GM21529 (cell line): Measurements from ENCODE around the gene CAMTA1.

ENCODE experiments used
- ATAC-seq: cut with Tn5 transposase; IDR thresholded peaks from one replicate; pipeline ENCODE4 v1.9.1; 2021; ENCODE audit not compliant: unreplicated experiment

Gene CAMTA1

DNA sequence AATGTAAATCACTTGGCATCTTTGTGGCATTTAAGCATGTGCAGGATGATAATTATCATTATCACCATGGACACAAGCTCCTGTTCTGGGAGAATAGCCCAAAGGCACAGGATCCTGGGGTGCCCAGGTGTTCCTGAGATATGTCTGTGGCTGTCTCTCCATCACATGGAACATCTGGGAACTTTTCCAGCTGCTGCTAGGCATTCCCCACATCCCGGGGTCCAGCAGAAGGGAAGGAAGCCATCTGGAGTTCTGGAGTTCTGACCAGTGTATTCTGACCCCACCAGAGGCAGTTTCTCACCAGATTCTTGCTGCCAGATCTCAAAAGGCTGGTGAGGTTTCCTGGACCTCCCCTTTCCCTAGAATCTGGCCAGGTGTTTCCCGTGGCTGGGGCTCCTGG, 726.1 kb downstream of the CAMTA1 start:
- ATAC-seq: no peak

DNA sequence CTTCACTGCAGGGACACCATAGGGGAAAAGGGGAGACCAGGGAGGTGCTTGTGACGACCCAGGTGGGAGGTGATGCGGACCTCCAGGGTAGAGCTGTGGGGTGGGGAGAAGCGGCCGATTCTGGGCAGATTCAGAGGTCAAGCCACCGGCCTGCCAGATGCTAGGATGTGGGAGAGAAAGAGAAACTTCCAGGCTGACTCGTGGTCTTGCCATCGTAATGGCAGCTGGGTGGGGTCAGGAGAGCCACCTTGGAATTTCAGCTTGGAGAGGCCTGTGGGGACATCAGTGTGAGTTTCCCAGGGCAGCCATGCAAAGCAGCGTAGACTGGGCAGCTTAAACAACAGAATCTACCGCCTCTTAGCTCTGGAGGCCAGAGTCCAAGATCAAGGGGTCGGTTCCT, 727.8 kb downstream of the CAMTA1 start:
- no peak for ATAC-seq

DNA sequence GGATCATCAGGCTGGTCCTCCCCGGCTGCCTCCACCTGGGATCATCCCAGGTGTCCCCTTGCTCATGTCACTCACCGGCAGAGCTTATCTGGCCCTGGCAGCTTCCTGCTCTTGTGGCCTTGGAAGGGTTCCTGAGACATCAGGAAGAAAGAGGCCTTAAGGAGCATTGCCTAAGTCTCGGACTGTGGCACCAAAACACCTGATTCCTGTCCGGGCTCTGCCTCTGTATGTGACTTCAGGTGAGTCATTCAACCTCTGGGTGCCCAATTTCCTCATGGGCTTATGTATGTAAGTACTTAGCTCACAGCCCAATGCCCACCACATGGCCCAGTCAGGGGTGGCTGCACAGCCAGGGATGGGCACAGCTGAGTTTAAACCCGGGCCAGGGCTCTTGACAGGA, 729.9 kb downstream of the CAMTA1 start:
- no peak for ATAC-seq

DNA sequence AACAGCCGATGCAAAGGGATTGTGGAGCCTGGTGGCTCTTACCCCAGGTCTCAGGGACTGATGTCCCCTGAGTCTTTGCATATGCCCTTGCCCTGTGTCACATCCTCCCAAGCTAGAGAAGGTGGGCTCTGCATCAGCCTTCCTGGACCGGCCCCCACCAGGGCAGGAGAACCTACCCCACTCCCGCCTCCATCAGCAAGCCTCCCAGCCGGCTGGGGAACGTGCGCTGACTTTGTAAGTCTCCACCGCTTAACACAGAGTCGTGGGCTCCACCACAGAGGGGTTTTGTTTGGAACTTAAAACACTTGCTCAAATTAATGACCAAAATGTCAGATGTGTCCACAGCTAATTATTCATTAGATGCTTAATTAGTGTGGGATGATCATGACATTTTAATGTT, 730.6 kb downstream of the CAMTA1 start:
- no peak for ATAC-seq

GRCh38 chr1:7516341-7516740, 731.1 kb downstream of the CAMTA1 start:
- ATAC-seq: no peak

GRCh38 chr1:7516929-7517328, 731.7 kb downstream of the CAMTA1 start:
- no peak for ATAC-seq

- ATAC-seq: no peak
These were observed 732.5 kb downstream of the CAMTA1 start for GRCh38 chr1:7517611-7518330.

DNA sequence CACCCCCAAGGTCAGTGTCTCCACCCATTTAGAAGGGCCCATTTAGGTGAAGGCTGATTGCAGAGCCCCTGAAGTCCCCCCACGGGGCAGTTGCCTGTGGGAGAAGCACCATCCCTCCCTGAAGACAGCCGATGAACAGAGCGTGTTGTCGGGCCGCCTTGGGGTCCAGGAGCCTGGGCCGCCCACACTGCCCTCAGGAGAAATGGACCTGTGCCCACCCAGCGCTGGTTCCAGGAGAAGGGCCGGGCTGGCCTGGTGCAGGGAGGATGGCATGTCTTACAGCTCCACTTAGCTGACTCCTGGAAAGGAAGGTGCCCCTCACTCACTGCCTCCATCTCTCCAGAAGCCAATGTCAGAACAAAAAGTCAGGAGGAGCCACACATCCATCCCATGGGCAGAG, 733.2 kb downstream of the CAMTA1 start:
- ATAC-seq: no peak

DNA sequence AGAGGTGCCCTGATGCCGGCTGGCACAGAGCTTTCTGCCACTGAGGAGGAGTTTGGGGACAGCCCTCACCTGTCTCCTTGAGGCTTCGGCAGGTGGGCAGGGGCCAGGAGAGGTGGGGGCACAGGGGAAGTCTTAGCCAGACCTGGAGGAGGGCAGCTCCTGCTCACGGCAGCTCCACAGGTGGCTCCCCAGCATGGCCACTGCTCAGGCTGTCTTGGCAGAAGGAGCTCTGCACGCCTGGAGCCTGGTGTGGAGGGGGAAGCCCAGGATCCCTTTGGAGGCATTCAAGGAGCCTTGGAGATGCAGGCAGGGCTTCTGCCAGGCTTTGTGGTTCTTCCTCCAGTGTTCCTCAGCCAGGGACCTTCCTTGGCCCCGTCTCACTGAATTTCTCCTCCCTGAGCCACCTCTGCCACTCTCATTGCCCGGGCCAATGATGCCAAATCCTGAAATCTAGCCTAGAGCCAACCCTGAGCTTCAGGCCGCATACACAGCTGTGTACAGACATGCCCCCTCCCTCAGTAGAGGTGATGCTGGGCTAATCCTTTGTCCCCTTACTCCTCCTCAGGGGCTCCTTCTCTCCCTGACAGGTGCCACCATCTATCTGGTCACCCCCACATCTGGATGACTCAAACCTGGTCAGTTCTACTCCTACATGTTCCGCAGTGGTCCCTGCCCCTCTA, 734.1 kb downstream of the CAMTA1 start:
- no peak for ATAC-seq

GRCh38 chr1:7519861-7520395, 734.7 kb downstream of the CAMTA1 start:
- no peak for ATAC-seq

GRCh38 chr1:7520496-7520895, 735.2 kb downstream of the CAMTA1 start:
- ATAC-seq: no peak

DNA sequence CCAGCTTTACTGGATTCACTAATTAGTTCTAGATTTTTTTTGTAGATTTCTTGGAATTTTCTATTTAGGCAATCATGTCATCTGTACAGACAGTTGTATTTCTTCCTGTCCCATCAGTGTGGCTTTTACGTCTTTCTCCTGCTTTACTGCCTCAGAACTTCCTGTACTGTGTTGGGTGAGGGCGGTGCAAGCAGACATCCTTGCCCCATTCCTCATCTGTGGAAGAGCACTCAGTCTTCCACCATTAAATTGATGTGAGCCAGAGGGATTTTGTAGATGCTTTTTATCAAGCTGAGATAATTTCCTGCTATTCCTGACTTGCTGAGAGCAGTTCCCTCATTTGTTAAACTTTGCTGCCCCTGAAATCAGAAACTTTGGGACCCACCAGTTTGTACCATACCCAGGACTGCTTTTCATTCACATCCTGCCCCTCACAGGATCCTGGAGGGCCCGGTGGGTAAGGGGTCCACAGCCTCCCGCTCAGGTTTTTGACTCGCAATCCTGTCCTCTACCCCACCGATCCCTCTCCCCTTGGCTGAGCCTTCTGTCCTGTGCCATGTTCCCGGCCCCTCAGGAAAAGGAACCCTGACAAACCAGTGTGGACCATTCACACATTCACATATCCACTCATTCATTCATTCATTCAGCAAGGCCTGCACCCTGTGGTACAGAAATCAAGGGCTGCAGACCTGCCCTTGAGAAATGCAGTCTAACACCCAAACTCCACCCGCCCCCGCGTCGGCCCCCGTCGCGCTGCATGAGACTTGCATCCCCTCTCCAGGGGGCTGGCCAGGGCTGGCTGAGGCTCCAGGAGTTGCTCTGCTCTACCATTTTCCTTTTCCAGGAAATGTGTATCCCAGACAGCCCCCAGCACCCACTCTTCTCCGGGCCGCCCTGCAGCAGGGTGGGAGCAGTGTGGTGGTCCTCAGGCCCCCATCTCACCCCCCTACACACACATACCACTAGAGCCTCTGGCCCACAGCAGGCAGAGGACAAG, 739.4 kb downstream of the CAMTA1 start:
- no peak for ATAC-seq

- no peak for ATAC-seq
These were observed 740.2 kb downstream of the CAMTA1 start for GRCh38 chr1:7525338-7526063.

GRCh38 chr1:7526196-7526866, 741.1 kb downstream of the CAMTA1 start:
- no peak for ATAC-seq

DNA sequence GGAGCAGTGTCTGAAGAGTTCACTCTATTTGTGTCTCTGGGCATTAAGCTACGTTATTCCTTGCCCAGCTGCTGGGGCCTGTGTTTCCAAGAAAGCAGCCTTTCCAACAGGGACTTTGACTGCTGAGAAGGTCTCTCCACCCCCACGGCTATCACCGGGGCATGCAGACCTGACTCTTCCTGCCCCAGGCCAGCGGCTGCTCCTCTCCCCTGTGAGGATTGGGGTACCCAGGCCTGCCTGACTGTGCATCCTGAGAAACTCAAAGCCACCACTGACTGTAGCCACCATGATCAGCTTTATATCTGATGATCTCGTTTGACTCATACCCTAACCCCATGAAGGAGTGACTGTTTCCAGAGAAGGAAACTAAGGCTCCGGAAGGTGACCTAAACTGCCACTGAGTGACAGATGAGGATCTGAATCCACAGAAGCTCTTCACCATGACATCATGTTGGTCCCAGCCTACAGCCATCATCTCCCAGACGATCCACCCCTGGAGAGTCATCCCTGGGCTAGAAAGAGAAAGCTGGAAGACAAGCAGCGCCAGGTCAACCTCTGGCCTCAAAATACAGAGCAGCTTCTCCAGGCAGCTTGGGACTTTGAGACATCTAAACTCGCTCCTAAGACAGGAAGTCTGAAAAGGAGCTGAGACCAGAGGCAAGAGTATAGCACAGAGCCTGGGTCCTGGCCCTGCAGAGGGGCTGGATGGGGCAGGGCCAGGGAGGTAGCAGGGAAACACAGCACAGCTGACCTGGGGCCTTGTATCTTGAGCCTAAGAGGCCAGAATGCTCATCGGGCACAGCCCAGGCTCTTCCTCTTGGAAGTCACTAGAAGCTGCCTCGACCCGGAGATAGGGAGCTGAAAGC, 741.8 kb downstream of the CAMTA1 start:
- ATAC-seq: no peak

DNA sequence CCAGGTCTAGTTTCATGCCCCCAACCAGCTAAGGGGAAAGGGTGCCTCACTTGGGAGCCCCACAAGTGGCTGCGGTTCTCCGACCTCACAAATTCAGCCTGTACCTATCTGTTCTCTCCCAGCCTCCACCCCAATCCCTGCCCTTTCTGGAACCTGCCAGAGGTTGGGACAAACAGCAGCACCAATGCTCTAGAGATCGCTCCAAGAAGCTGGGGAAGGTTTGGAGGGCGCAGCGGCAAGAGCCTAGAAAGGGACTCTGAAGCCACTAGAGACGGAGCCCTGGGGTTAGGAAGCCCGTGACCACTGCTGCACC, 742.4 kb downstream of the CAMTA1 start:
- ATAC-seq: no peak

GRCh38 chr1:7528386-7529198, 743.3 kb downstream of the CAMTA1 start:
- ATAC-seq: no peak

GRCh38 chr1:7529917-7530316, 744.7 kb downstream of the CAMTA1 start:
- ATAC-seq: no peak
